ENCODE results near the gene NOL4L. TPM values are rescaled to one million over a fixed set of nuclear protein-coding genes. Genes with fewer than 3 reads are reported as not detected.

NOL4L gene
- total RNA-seq, 4 donors from 2014 or later: 5.8 to 19.4 (median 12.8) TPM

DNA sequence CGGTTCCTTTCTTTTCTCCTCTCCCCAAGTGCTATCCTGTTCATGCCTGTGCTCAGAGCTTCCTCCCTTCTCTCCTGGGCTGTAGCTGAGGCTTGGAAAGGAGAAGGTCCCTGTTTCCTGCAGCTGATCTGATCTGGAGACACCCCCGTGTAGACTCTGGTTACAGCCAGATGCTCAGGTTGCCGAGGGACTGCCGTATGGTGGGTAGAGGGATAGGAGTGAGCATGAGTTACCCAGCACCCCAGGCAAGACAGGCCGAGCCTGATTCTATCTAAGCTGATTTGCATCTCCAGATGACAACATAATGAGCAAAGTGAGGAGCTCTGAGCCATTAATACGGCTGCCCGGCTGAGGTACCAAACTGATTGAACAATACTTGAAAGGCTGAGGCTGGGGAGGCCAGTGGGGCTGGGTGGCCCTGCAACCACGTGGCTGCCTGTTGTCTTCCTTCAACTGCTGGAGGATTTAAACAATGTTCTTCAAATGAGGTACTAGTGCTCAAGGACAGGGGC lies 135.2 kb downstream of the NOL4L start:
- WGBS: 56% methylated on average over 7 of the region's 8 CpGs
- TF ChIP-seq POLR2A (IDR thresholded peaks at IDR 0.05; ENCODE audit: low read depth): no peak
- TF ChIP-seq, protein P1, sequence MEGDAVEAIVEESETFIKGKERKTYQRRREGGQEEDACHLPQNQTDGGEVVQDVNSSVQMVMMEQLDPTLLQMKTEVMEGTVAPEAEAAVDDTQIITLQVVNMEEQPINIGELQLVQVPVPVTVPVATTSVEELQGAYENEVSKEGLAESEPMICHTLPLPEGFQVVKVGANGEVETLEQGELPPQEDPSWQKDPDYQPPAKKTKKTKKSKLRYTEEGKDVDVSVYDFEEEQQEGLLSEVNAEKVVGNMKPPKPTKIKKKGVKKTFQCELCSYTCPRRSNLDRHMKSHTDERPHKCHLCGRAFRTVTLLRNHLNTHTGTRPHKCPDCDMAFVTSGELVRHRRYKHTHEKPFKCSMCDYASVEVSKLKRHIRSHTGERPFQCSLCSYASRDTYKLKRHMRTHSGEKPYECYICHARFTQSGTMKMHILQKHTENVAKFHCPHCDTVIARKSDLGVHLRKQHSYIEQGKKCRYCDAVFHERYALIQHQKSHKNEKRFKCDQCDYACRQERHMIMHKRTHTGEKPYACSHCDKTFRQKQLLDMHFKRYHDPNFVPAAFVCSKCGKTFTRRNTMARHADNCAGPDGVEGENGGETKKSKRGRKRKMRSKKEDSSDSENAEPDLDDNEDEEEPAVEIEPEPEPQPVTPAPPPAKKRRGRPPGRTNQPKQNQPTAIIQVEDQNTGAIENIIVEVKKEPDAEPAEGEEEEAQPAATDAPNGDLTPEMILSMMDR (IDR thresholded peaks at IDR 0.05): no peak
- no peak for TF ChIP-seq EP300 (IDR thresholded peaks at IDR 0.05)
- TF ChIP-seq POLR2AphosphoS5 (IDR thresholded peaks at IDR 0.05): no peak

DNA sequence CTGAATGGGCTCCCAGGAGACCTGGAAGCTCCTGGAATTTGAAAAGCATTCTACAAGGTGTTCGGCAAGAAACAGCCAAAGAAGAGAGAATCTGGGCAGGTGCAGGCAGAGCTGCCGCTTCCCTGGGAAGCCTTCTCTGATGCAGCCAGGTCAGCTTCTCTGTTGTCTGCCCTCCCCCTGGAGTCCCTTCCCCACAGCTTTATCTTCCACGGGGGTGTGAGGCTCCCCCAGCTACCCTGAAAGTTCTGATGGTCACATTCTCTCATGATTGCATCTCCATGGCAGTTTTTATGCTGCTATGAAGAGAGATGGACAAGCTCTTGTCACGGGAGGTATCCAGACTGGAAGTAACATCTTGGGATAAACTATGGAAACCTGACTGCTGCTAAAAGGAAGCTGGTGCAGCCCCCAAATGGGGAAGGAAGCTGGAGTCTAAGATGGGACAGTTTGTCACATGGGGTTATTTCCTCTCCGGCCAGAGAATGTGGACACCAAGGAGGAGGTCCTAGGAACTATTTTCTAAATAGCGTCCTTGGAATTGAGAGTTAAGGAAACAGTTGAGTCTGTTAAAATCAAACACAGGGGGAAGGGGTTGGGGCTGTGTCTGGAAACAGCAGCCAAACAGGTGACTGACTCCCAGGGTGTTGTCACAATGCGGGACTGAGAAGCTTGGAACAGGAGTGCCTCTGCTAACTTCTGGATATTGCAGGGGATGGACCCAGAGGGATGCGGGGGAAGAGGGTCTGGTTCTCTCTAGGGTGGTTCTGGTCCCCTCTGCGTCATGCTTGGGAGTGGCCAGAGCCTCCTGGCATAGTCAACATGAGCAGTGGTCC lies 135.9 kb downstream of the NOL4L start:
- Histone ChIP-seq H3K36me3 (peaks cover 15 to 92% (median 73%) of the 10 kb centered on the region in 4 donors), H3K27me3 (no peaks in the 10 kb centered on the region), H3K9me3 (no peaks in the 10 kb centered on the region), H3K4me1 (peaks cover 17 to 67% (median 51%) of the 10 kb centered on the region in 4 donors), H3K27ac (replicated peaks in 1 of 4) (peak overlapping the region; percentile 15 to 61 (median 36)), H3K4me3 (no peak overlapping the region)
- intact Hi-C loops (cut with DNase I): no loop called here
- 79% methylated on average over 9 of the region's 9 CpGs for WGBS
- TF ChIP-seq, protein P1 (IDR thresholded peaks at IDR 0.05): no peak
- TF ChIP-seq POLR2A (IDR thresholded peaks at IDR 0.05; ENCODE audit: low read depth) (no peak), POLR2AphosphoS5 (IDR thresholded peaks at IDR 0.05) (no peak), EP300 (IDR thresholded peaks at IDR 0.05) (no peak)
- DNase-seq (ENCODE audit: extremely low spot score): no peak

More for the DNA sequence above, 135.2 kb downstream of the NOL4L start:
- no peak for DNase-seq (ENCODE audit: extremely low spot score)
- Histone ChIP-seq H3K27ac (replicated peaks in 1 of 4) (peak overlapping the region in 2 of 4 donors; percentile 19 to 61), H3K4me3 (no peak overlapping the region), H3K27me3 (no peaks in the 10 kb centered on the region), H3K4me1 (peaks cover 17 to 70% (median 51%) of the 10 kb centered on the region in 4 donors), H3K36me3 (peaks cover 15 to 93% (median 76%) of the 10 kb centered on the region in 4 donors), H3K9me3 (no peaks in the 10 kb centered on the region)
- intact Hi-C loops (cut with DNase I): loop anchor here (10.0 kb wide), 1 partner anchor 95 kb away; the partner anchor contains the start of gene ASXL1

- WGBS: 56% methylated on average over 13 of the region's 13 CpGs
- H3K27me3 ChIP-seq: no peaks in the 10 kb centered on the region
- intact Hi-C loops (cut with DNase I): no loop called here
- H3K36me3 ChIP-seq: peaks cover 15 to 89% (median 67%) of the 10 kb centered on the region in 4 donors
- no peak for DNase-seq (ENCODE audit: extremely low spot score)
- no peak for TF ChIP-seq POLR2AphosphoS5 (IDR thresholded peaks at IDR 0.05)
- TF ChIP-seq, protein P1 (IDR thresholded peaks at IDR 0.05): no peak
- TF ChIP-seq POLR2A (IDR thresholded peaks at IDR 0.05; ENCODE audit: low read depth): no peak
- no peak for TF ChIP-seq EP300 (IDR thresholded peaks at IDR 0.05)
- H3K27ac ChIP-seq (replicated peaks in 1 of 4): peak overlapping the region; percentile 15 to 61 (median 36)
- no peaks in the 10 kb centered on the region for H3K9me3 ChIP-seq
- H3K4me1 ChIP-seq: peaks cover 17 to 67% (median 51%) of the 10 kb centered on the region in 4 donors
- no peak overlapping the region for H3K4me3 ChIP-seq
These were observed 136.7 kb downstream of the NOL4L start for GRCh38 chr20:32448306-32449056.

- no peak overlapping the region for H3K4me3 ChIP-seq
- H3K27ac ChIP-seq (replicated peaks in 1 of 4): peak overlapping the region in 3 of 4 donors; percentile 26 to 61 (median 48)
- H3K4me1 ChIP-seq: peaks cover 17 to 67% (median 51%) of the 10 kb centered on the region in 4 donors
- WGBS: 79% methylated on average over 21 of the region's 22 CpGs
- DNase-seq (ENCODE audit: extremely low spot score): no peak
- no peaks in the 10 kb centered on the region for H3K9me3 ChIP-seq
- TF ChIP-seq, protein P1 (IDR thresholded peaks at IDR 0.05): no peak
- TF ChIP-seq POLR2AphosphoS5 (IDR thresholded peaks at IDR 0.05) (no peak), POLR2A (IDR thresholded peaks at IDR 0.05; ENCODE audit: low read depth) (no peak), EP300 (IDR thresholded peaks at IDR 0.05) (no peak)
- H3K27me3 ChIP-seq: no peaks in the 10 kb centered on the region
- peaks cover 7 to 80% (median 56%) of the 10 kb centered on the region in 4 donors for H3K36me3 ChIP-seq
- intact Hi-C loops (cut with DNase I): no loop called here
These were observed 137.8 kb downstream of the NOL4L start for GRCh38 chr20:32447136-32448027.
